H9 (cell line): ENCODE results near the gene PAPOLA. TPM values are rescaled to one million over a fixed set of nuclear protein-coding genes. Genes with fewer than 3 reads are reported as not detected.

ENCODE experiments used
- DNase-seq: peaks from one replicate; pipeline ENCODE4 v3.0.0-alpha.2; 2017
- H2AFZ ChIP-seq: one replicate; pipeline ENCODE4 v1.6.1; 2013; ENCODE audit warnings: mild to moderate bottlenecking, low read length, control low read depth, moderate library complexity
- H2AK5ac ChIP-seq: 2 replicates; pipeline ENCODE4 v1.6.1; 2013; ENCODE audit warnings: low read length, control low read depth, mixed read lengths; ENCODE audit not compliant: insufficient read length
- H2BK120ac ChIP-seq: one replicate; pipeline ENCODE4 v1.6.1; 2013; ENCODE audit warnings: low read depth, mild to moderate bottlenecking, low read length, control low read depth, inconsistent platforms; ENCODE audit not compliant: poor library complexity, severe bottlenecking
- H2BK12ac ChIP-seq: 2 replicates; pipeline ENCODE4 v1.6.1; 2013; ENCODE audit warnings: low read length, control low read depth, mixed read lengths, low read depth; ENCODE audit not compliant: insufficient read length
- H2BK15ac ChIP-seq: 2 replicates; pipeline ENCODE4 v1.6.1; 2013; ENCODE audit warnings: low read depth, low read length, control low read depth
- H2BK20ac ChIP-seq: one replicate; pipeline ENCODE4 v1.6.1; 2013; ENCODE audit warnings: low read depth, mild to moderate bottlenecking, low read length, control low read depth, inconsistent platforms; ENCODE audit not compliant: poor library complexity, severe bottlenecking
- H2BK5ac ChIP-seq: 2 replicates; pipeline ENCODE4 v1.6.1; 2013; ENCODE audit warnings: low read length, control low read depth, mixed read lengths; ENCODE audit not compliant: insufficient read length
- H3K14ac ChIP-seq: 2 replicates; pipeline ENCODE4 v1.6.1; 2013; ENCODE audit warnings: low read length, control low read depth; ENCODE audit not compliant: insufficient read depth
- H3K18ac ChIP-seq: 2 replicates; pipeline ENCODE4 v1.6.1; 2013; ENCODE audit warnings: low read depth, mild to moderate bottlenecking, mixed read lengths, low read length, control low read depth; ENCODE audit not compliant: insufficient read length
- H3K23ac ChIP-seq: 2 replicates; pipeline ENCODE4 v1.6.1; 2013; ENCODE audit warnings: low read length, control low read depth, mixed read lengths, low read depth; ENCODE audit not compliant: insufficient read length
- H3K23me2 ChIP-seq: 2 replicates; pipeline ENCODE4 v1.6.1; 2013; ENCODE audit warnings: low read depth, mild to moderate bottlenecking, mixed read lengths, low read length, control low read depth; ENCODE audit not compliant: insufficient read length, poor library complexity, severe bottlenecking
- H3K27ac ChIP-seq: 2 replicates; pipeline ENCODE4 v1.5.1; 2013; ENCODE audit warnings: low read length, control low read depth, mixed read lengths, low read depth; ENCODE audit not compliant: insufficient read length
- H3K27me3 ChIP-seq: 2 replicates; pipeline ENCODE4 v1.6.1; 2013; ENCODE audit warnings: low read length, control low read depth, inconsistent platforms; ENCODE audit not compliant: insufficient read depth
- H3K4ac ChIP-seq: 2 replicates; pipeline ENCODE4 v1.6.1; 2013; ENCODE audit warnings: low read depth, mild to moderate bottlenecking, control low read depth, inconsistent platforms, low read length, moderate library complexity
- H3K4me1 ChIP-seq: 2 replicates; pipeline ENCODE4 v1.6.1; 2013; ENCODE audit warnings: low read length, control low read depth, inconsistent platforms; ENCODE audit not compliant: insufficient read depth
- H3K4me2 ChIP-seq: 2 replicates; pipeline ENCODE4 v1.6.1; 2013; ENCODE audit warnings: low read length, control low read depth, mixed read lengths; ENCODE audit not compliant: insufficient read length, insufficient read depth
- H3K56ac ChIP-seq: 2 replicates; pipeline ENCODE4 v1.6.1; 2013; ENCODE audit warnings: low read depth, mild to moderate bottlenecking, mixed read lengths, low read length, control low read depth; ENCODE audit not compliant: insufficient read length
- H3K79me1 ChIP-seq: 2 replicates; pipeline ENCODE4 v1.6.1; 2013; ENCODE audit warnings: low read depth, mild to moderate bottlenecking, moderate library complexity, low read length, control low read depth, inconsistent platforms; ENCODE audit not compliant: insufficient read depth, poor library complexity, severe bottlenecking
- H3K79me2 ChIP-seq: 2 replicates; pipeline ENCODE4 v1.6.1; 2013; ENCODE audit warnings: low read length, control low read depth, inconsistent platforms; ENCODE audit not compliant: insufficient read depth
- H3K9ac ChIP-seq: 2 replicates; pipeline ENCODE4 v1.6.1; 2013; ENCODE audit warnings: low read length, control low read depth, mixed read lengths; ENCODE audit not compliant: insufficient read length; ENCODE audit errors: extremely low read depth
- H3K9me3 ChIP-seq: one replicate; pipeline ENCODE4 v1.6.1; 2013; ENCODE audit warnings: low read depth, low read length, inconsistent platforms; ENCODE audit not compliant: control insufficient read depth
- H3T11ph ChIP-seq: one replicate; pipeline ENCODE4 v1.6.1; 2013; ENCODE audit warnings: mild to moderate bottlenecking, low read length, control low read depth, inconsistent platforms
- H4K20me1 ChIP-seq: one replicate; pipeline ENCODE4 v1.6.1; 2013; ENCODE audit not compliant: control insufficient read depth, insufficient read length, insufficient read depth
- H4K5ac ChIP-seq: 2 replicates; pipeline ENCODE4 v1.6.1; 2013; ENCODE audit warnings: low read depth, mild to moderate bottlenecking, mixed read lengths, low read length, control low read depth; ENCODE audit not compliant: insufficient read length
- H4K8ac ChIP-seq: replicated peaks from 2 replicates; pipeline ENCODE4 v1.6.1; 2013; ENCODE audit warnings: low read length, control low read depth, mixed read lengths, low read depth; ENCODE audit not compliant: insufficient read length
- H4K91ac ChIP-seq: 2 replicates; pipeline ENCODE4 v1.6.1; 2013; ENCODE audit warnings: low read depth, mild to moderate bottlenecking, moderate library complexity, mixed read lengths, low read length, control low read depth; ENCODE audit not compliant: insufficient read length
- H3K27ac Mint-ChIP-seq, 3 experiments: 2 replicates in 2 of 3; 3 replicates in 1 of 3; pipeline ENCODE4 v1.8.0; 2020 to 2021; ENCODE audit warnings: mixed read lengths in 3 of 3, mild to moderate bottlenecking in 1 of 3, moderate library complexity in 1 of 3
- H3K27me3 Mint-ChIP-seq: 2 replicates; pipeline ENCODE4 v1.8.0; 2021; ENCODE audit warnings: low read depth, mild to moderate bottlenecking, moderate library complexity, mixed read lengths
- H3K36me3 Mint-ChIP-seq, 3 experiments: 2 replicates in 2 of 3; 3 replicates in 1 of 3; pipeline ENCODE4 v1.8.0; 2020 to 2021; ENCODE audit warnings: low read depth in 3 of 3, mixed read lengths in 3 of 3; ENCODE audit not compliant: insufficient read depth in 1 of 3
- H3K4me1 Mint-ChIP-seq, 2 experiments: 2 replicates each; pipeline ENCODE4 v1.8.0; 2020; ENCODE audit warnings: mixed read lengths in 2 of 2
- H3K4me3 Mint-ChIP-seq, 2 experiments: 2 replicates in 1 of 2; 3 replicates in 1 of 2; pipeline ENCODE4 v1.8.0; 2020 to 2021; ENCODE audit warnings: mild to moderate bottlenecking in 2 of 2, mixed read lengths in 2 of 2, moderate library complexity in 1 of 2
- H3K9me3 Mint-ChIP-seq, 2 experiments: 2 replicates in 1 of 2; 3 replicates in 1 of 2; pipeline ENCODE4 v1.8.0; 2020; ENCODE audit warnings: mild to moderate bottlenecking in 2 of 2, mixed read lengths in 2 of 2, moderate library complexity in 1 of 2
- CTCF ChIP-seq: fragments of 200-600 bp; sonication (generic); conservative IDR thresholded peaks from 3 replicates; pipeline ENCODE4 v1.8.0; 2021; ENCODE audit warnings: antibody characterized with exemption, mild to moderate bottlenecking
- WGBS: extraction: QIAGEN DNeasy Blood & Tissue Kit; methylation state at CpG from one replicate; pipeline ENCODE4 v1.1.7; 2013; ENCODE audit warnings: missing lambda C conversion rate, low lambda C conversion rate, mixed read lengths; ENCODE audit not compliant: insufficient read length; ENCODE audit errors: extremely low coverage; 5-methylcytosine and 5-hydroxymethylcytosine counted together
- total RNA-seq: library from RNA; stranded (reverse); gene quantifications from 2 replicates; pipeline ENCODE4 v1.2.1, GENCODE V29; 2021

Gene PAPOLA
- total RNA-seq, 1 experiment from 2014 or later = 188 TPM

GRCh38 chr14:96464136-96464535, 38.0 kb upstream of the PAPOLA start:
- Histone ChIP-seq H3K23me2 (peaks cover 2% of the 10 kb centered on the region), H3K56ac (no peak overlapping the region), H3K79me2 (no peaks in the 10 kb centered on the region), H2BK20ac (no peak overlapping the region), H3K27me3 (no peaks in the 10 kb centered on the region), H2BK120ac (no peak overlapping the region), H3K4me1 (no peaks in the 10 kb centered on the region), H3K4me2 (no peak overlapping the region), H2BK5ac (no peak overlapping the region), H2BK12ac (no peak overlapping the region), H4K20me1 (no peaks in the 10 kb centered on the region), H3K18ac (no peak overlapping the region), H2AFZ (no peak overlapping the region), H3K23ac (no peak overlapping the region), H4K5ac (no peak overlapping the region), H3K9me3 (no peaks in the 10 kb centered on the region), H3K79me1 (no peaks in the 10 kb centered on the region), H4K91ac (no peak overlapping the region), H2BK15ac (no peak overlapping the region), H3K14ac (no peak overlapping the region), H2AK5ac (no peak overlapping the region), H4K8ac (no peak overlapping the region), H3T11ph (no peak overlapping the region), H3K4ac (no peak overlapping the region), H3K9ac (no peak overlapping the region), H3K27ac (no peak overlapping the region)
- no peaks in the 10 kb centered on the region for H3K36me3 Mint-ChIP-seq
- H3K4me3 Mint-ChIP-seq = no peak overlapping the region
- no peak for DNase-seq
- no CpG with 5 or more reads among the region's 7 CpGs for WGBS
- no peaks in the 10 kb centered on the region for H3K9me3 Mint-ChIP-seq
- TF ChIP-seq CTCF = no peak
- no peak overlapping the region for H3K27ac Mint-ChIP-seq
- H3K4me1 Mint-ChIP-seq = peaks cover 10 to 12% of the 10 kb centered on the region in 2 experiments
- H3K27me3 Mint-ChIP-seq = peaks cover 1% of the 10 kb centered on the region
